HTERT RPE-1 (cell line): ENCODE measurements around the gene ZNF224.
"Not testable (repeated sequence)": the region's sequence is repeated elsewhere in the genome, so short reads cannot be mapped to it uniquely, and the experiment has no call there.

Experiments used
- in situ Hi-C: fragments of 300-500 bp; cut with MboI; formaldehyde crosslinking; loops from 4 replicates; pipeline ENCODE4 v1.14.3; 2020; ENCODE audit warnings: low sequenced_read_pairs

ZNF224 gene

GRCh38 chr19:44121162-44121561, 27.0 kb downstream of the ZNF224 start:
- in situ Hi-C loops = not testable (repeated sequence)

GRCh38 chr19:44131955-44132354, 37.8 kb downstream of the ZNF224 start:
- in situ Hi-C loops = no loop called here

GRCh38 chr19:44141191-44142058, 47.3 kb downstream of the ZNF224 start, which contains the start of gene ZNF234:
Gene ZNF234, plus strand, starts transcription at chr19:44141554. Its CDS starts 3,079 bp downstream, at chr19:44144633.
- in situ Hi-C loops = no loop called here

- in situ Hi-C loops = no loop called here
Measured at GRCh38 chr19:44142059-44142433, 47.9 kb downstream of the ZNF224 start.

GRCh38 chr19:44149776-44150175, 55.6 kb downstream of the ZNF224 start:
- in situ Hi-C loops = no loop called here

GRCh38 chr19:44151491-44151890, 57.3 kb downstream of the ZNF224 start:
- in situ Hi-C loops = no loop called here

GRCh38 chr19:44156475-44156874, 62.3 kb downstream of the ZNF224 start:
- in situ Hi-C loops = no loop called here
